Stomach (tissue), 4 donors: ENCODE results near the gene ATP5IF1.

Experiments used
- POLR2A ChIP-seq, 4 donors: fragments of 450-650 bp; IDR thresholded peaks; one replicate each; pipeline ENCODE4 v1.6.1; 2016; ENCODE audit warnings: antibody characterized with exemption in 4 of 4, control low read depth in 2 of 4, mild to moderate bottlenecking in 1 of 4, moderate library complexity in 1 of 4
- TF ChIP-seq, protein P1 (sequence below), 7 experiments: fragments of 450-650 bp in 4 of 7; fragments of 200-600 bp in 3 of 7; sonication (generic) in 3 of 7; IDR thresholded peaks; one replicate each; pipeline ENCODE4 v1.5.1; 2016 to 2019; ENCODE audit warnings: antibody characterized with exemption in 7 of 7, control low read depth in 2 of 7, mild to moderate bottlenecking in 1 of 7

DNA sequence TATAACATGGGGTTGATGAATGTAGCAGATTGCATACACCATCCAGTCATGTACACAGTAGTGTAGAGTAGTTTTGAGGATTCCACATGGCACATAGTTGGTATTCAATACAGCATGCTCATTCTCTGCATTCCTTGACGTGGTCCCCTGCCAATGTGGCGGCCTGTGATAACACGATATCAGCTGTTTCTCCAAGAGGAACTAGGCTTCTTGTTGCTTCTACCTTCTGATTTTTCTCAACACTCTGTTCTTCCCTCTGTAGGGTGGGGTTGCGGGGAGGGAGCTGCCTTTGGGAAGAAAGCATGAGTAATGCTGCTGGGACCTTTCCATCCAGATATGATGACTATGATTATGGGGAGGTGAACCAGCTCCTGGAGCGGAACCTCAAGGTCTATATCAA is 42.8 kb downstream of the ATP5IF1 start:
- TF ChIP-seq, protein P1, sequence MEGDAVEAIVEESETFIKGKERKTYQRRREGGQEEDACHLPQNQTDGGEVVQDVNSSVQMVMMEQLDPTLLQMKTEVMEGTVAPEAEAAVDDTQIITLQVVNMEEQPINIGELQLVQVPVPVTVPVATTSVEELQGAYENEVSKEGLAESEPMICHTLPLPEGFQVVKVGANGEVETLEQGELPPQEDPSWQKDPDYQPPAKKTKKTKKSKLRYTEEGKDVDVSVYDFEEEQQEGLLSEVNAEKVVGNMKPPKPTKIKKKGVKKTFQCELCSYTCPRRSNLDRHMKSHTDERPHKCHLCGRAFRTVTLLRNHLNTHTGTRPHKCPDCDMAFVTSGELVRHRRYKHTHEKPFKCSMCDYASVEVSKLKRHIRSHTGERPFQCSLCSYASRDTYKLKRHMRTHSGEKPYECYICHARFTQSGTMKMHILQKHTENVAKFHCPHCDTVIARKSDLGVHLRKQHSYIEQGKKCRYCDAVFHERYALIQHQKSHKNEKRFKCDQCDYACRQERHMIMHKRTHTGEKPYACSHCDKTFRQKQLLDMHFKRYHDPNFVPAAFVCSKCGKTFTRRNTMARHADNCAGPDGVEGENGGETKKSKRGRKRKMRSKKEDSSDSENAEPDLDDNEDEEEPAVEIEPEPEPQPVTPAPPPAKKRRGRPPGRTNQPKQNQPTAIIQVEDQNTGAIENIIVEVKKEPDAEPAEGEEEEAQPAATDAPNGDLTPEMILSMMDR (IDR thresholded peaks at IDR 0.05), result no peak
- TF ChIP-seq POLR2A (IDR thresholded peaks at IDR 0.05), result no peak
